Loucy (cell line): Measurements from ENCODE around the gene VPS8.
"Not testable (repeated sequence)": the region's sequence is repeated elsewhere in the genome, so short reads cannot be mapped to it uniquely, and the experiment has no call there.

ENCODE experiments used
- H2AFZ ChIP-seq: fragments of 200-600 bp; sonication (generic); 2 replicates; pipeline ENCODE4 v1.6.0; 2016; ENCODE audit warnings: antibody characterized with exemption, mild to moderate bottlenecking, low read length, moderate library complexity
- H3F3A ChIP-seq: fragments of 200-600 bp; 2 replicates; pipeline ENCODE4 v1.6.0; 2016; ENCODE audit warnings: antibody characterized with exemption, low read depth, mild to moderate bottlenecking
- H3K27me3 ChIP-seq: fragments of 200-600 bp; sonication (generic); 2 replicates; pipeline ENCODE4 v1.6.1; 2014; ENCODE audit warnings: low read length, mild to moderate bottlenecking; ENCODE audit not compliant: insufficient read depth, poor library complexity, severe bottlenecking
- H3K36me3 ChIP-seq: fragments of 200-600 bp; sonication (generic); 2 replicates; pipeline ENCODE4 v1.6.1; 2016; ENCODE audit warnings: low read length; ENCODE audit not compliant: insufficient read depth
- H3K4me1 ChIP-seq: fragments of 200-600 bp; sonication (generic); 2 replicates; pipeline ENCODE4 v1.5.1; 2014; ENCODE audit warnings: low read length, mild to moderate bottlenecking; ENCODE audit not compliant: insufficient read depth, poor library complexity, severe bottlenecking
- H3K4me2 ChIP-seq: fragments of 200-600 bp; sonication (generic); 2 replicates; pipeline ENCODE4 v1.6.0; 2014; ENCODE audit warnings: antibody characterized with exemption, low read length, low read depth, mild to moderate bottlenecking; ENCODE audit not compliant: poor library complexity, severe bottlenecking
- H3K4me3 ChIP-seq: fragments of 200-600 bp; sonication (generic); 2 replicates; pipeline ENCODE4 v1.5.1; 2014; ENCODE audit warnings: low read length, mild to moderate bottlenecking, mixed read lengths; ENCODE audit not compliant: poor library complexity, severe bottlenecking
- H3K79me2 ChIP-seq: fragments of 200-600 bp; sonication (generic); 2 replicates; pipeline ENCODE4 v1.6.1; 2014; ENCODE audit warnings: low read length; ENCODE audit not compliant: insufficient read depth
- H3K9ac ChIP-seq: fragments of 200-600 bp; sonication (generic); 2 replicates; pipeline ENCODE4 v1.6.0; 2014; ENCODE audit warnings: mild to moderate bottlenecking, low read depth, low read length, moderate library complexity; ENCODE audit not compliant: poor library complexity, severe bottlenecking
- H3K9me2 ChIP-seq: fragments of 200-600 bp; sonication (generic); replicated peaks from 2 replicates; pipeline ENCODE4 v1.6.1; 2016; ENCODE audit warnings: low read depth, low read length, mixed read lengths
- H3K9me3 ChIP-seq: fragments of 200-600 bp; sonication (generic); 2 replicates; pipeline ENCODE4 v1.6.1; 2014; ENCODE audit warnings: mild to moderate bottlenecking, antibody characterized with exemption, low read length, low read depth; ENCODE audit not compliant: insufficient read depth
- H4K20me1 ChIP-seq: fragments of 200-600 bp; sonication (generic); 2 replicates; pipeline ENCODE4 v1.6.0; 2014; ENCODE audit warnings: antibody characterized with exemption, low read length, mild to moderate bottlenecking; ENCODE audit not compliant: insufficient read depth, poor library complexity, severe bottlenecking
- CTCF ChIP-seq: fragments of 200-600 bp; sonication (generic); conservative IDR thresholded peaks from 2 replicates; pipeline ENCODE4 v1.5.1; 2014; ENCODE audit warnings: mild to moderate bottlenecking, antibody characterized with exemption, low read length
- EZH2phosphoT487 ChIP-seq: fragments of 200-600 bp; IDR thresholded peaks from 2 replicates; pipeline ENCODE4 v1.6.1; 2018; ENCODE audit warnings: antibody characterized with exemption, mild to moderate bottlenecking, moderate library complexity, borderline replicate concordance

Gene VPS8

GRCh38 chr3:184946917-184947316, 135.0 kb downstream of the VPS8 start:
- no peaks in the 10 kb centered on the region for H3K27me3 ChIP-seq
- no peaks in the 10 kb centered on the region for H3K4me1 ChIP-seq
- TF ChIP-seq CTCF: no peak
- TF ChIP-seq EZH2phosphoT487: no peak
- no peak overlapping the region for H2AFZ ChIP-seq
- no peak overlapping the region for H3K4me2 ChIP-seq
- no peak overlapping the region for H3K9ac ChIP-seq
- H3K36me3 ChIP-seq: no peaks in the 10 kb centered on the region; the same call in 1 of the 2 replicates
- H4K20me1 ChIP-seq: no peaks in the 10 kb centered on the region
- H3K4me3 ChIP-seq: no peak overlapping the region
- no peaks in the 10 kb centered on the region for H3K9me3 ChIP-seq
- no peaks in the 10 kb centered on the region for H3F3A ChIP-seq
- no peaks in the 10 kb centered on the region for H3K9me2 ChIP-seq
- H3K79me2 ChIP-seq: no peaks in the 10 kb centered on the region

- no peaks in the 10 kb centered on the region for H3K79me2 ChIP-seq
- H3K4me2 ChIP-seq: no peak overlapping the region
- no peaks in the 10 kb centered on the region for H3K27me3 ChIP-seq
- no peak overlapping the region for H3K9ac ChIP-seq
- H4K20me1 ChIP-seq: no peaks in the 10 kb centered on the region
- TF ChIP-seq CTCF: no peak
- TF ChIP-seq EZH2phosphoT487: no peak
- no peaks in the 10 kb centered on the region for H3K36me3 ChIP-seq
- H3K4me1 ChIP-seq: peaks cover 15% of the 10 kb centered on the region
- H3K9me2 ChIP-seq: no peaks in the 10 kb centered on the region
- no peak overlapping the region for H2AFZ ChIP-seq
- H3F3A ChIP-seq: no peaks in the 10 kb centered on the region
- no peak overlapping the region for H3K4me3 ChIP-seq
- no peaks in the 10 kb centered on the region for H3K9me3 ChIP-seq
Observed at GRCh38 chr3:184949251-184949965, 137.4 kb downstream of the VPS8 start.

GRCh38 chr3:184950816-184951215, 138.8 kb downstream of the VPS8 start:
- not testable (repeated sequence) for H3K4me2 ChIP-seq, H3F3A ChIP-seq, H3K9me3 ChIP-seq, H3K9me2 ChIP-seq, H3K36me3 ChIP-seq, H3K27me3 ChIP-seq, H3K79me2 ChIP-seq, H3K4me3 ChIP-seq, H4K20me1 ChIP-seq, H2AFZ ChIP-seq, H3K9ac ChIP-seq
- H3K4me1 ChIP-seq: peaks cover 15% of the 10 kb centered on the region

- H4K20me1 ChIP-seq: no peaks in the 10 kb centered on the region
- no peak for TF ChIP-seq CTCF
- TF ChIP-seq EZH2phosphoT487: no peak
- no peaks in the 10 kb centered on the region for H3F3A ChIP-seq
- H3K4me3 ChIP-seq: no peak overlapping the region
- H3K27me3 ChIP-seq: no peaks in the 10 kb centered on the region
- H3K79me2 ChIP-seq: no peaks in the 10 kb centered on the region
- H3K4me2 ChIP-seq: no peak overlapping the region
- no peak overlapping the region for H3K9ac ChIP-seq
- no peak overlapping the region for H2AFZ ChIP-seq
- peaks cover 15% of the 10 kb centered on the region for H3K4me1 ChIP-seq
- H3K9me3 ChIP-seq: no peaks in the 10 kb centered on the region
- H3K9me2 ChIP-seq: no peaks in the 10 kb centered on the region
- H3K36me3 ChIP-seq: no peaks in the 10 kb centered on the region; the same call in 1 of the 2 replicates
Observed at GRCh38 chr3:184952671-184953070, 140.7 kb downstream of the VPS8 start.
